PC-3 (cell line): ENCODE data around the gene APBB2.

Source experiments
- CTCF ChIP-seq: fragments of 300-600 bp; sonication (generic); conservative IDR thresholded peaks from 2 replicates; pipeline ENCODE4 v1.5.1; 2017; ENCODE audit warnings: antibody characterized with exemption, low read depth, mild to moderate bottlenecking, low read length
- EZH2 ChIP-seq: fragments of 300-600 bp; sonication (generic); IDR thresholded peaks from one replicate; pipeline ENCODE4 v1.6.1; 2017; ENCODE audit warnings: antibody characterized with exemption, mild to moderate bottlenecking, low read length; ENCODE audit not compliant: unreplicated experiment
- EZH2phosphoT487 ChIP-seq: fragments of 300-600 bp; sonication (generic); IDR thresholded peaks from 2 replicates; pipeline ENCODE4 v1.6.1; 2018; ENCODE audit warnings: mild to moderate bottlenecking, antibody characterized with exemption, low read length, borderline replicate concordance

- TF ChIP-seq CTCF (no peak), EZH2 (no peak), EZH2phosphoT487 (no peak)
Measured at GRCh38 chr4:41160856-41161255, 53.5 kb downstream of the APBB2 start.
